A549 (cell line): Measurements from ENCODE around the gene TMEM244.

Experiments
- BCL3 ChIP-seq: fragments of >200 bp; sonication (Bioruptor Twin); formaldehyde crosslinking; IDR thresholded peaks from 3 replicates; pipeline ENCODE4 v1.6.1; 2016
- BHLHE40 ChIP-seq: IDR thresholded peaks from 2 replicates; pipeline ENCODE4 v1.6.1; 2012; ENCODE audit warnings: low read depth, low read length, inconsistent platforms
- CHD2 ChIP-seq: fragments of 150-350 bp; IDR thresholded peaks from 2 replicates; pipeline ENCODE4 v1.6.1; 2014; ENCODE audit warnings: low read length; ENCODE audit not compliant: partially characterized antibody
- CTCF ChIP-seq: fragments of >200 bp; sonication (Bioruptor Twin); formaldehyde crosslinking; IDR thresholded peaks from 3 replicates; pipeline ENCODE4 v1.5.1; 2016
- EP300 ChIP-seq, 2 experiments: fragments of >200 bp; sonication (Bioruptor Twin); formaldehyde crosslinking; IDR thresholded peaks; 2 replicates in 1 of 2; 3 replicates in 1 of 2; pipeline ENCODE4 v1.6.1; 2016 to 2017
- HEYL ChIP-seq: fragments of 250-450 bp; sonication (Bioruptor Pico); IDR thresholded peaks from 2 replicates; pipeline ENCODE4 v1.8.0; 2021; ENCODE audit warnings: mild to moderate bottlenecking, moderate library complexity
- KDM5A ChIP-seq: fragments of 200-600 bp; sonication (generic); IDR thresholded peaks from 2 replicates; pipeline ENCODE4 v1.6.1; 2016; ENCODE audit warnings: antibody characterized with exemption, mild to moderate bottlenecking
- MAZ ChIP-seq: fragments of 150-350 bp; IDR thresholded peaks from 2 replicates; pipeline ENCODE4 v1.6.1; 2014; ENCODE audit warnings: antibody characterized with exemption, low read depth, low read length, borderline replicate concordance
- POLR2A ChIP-seq: IDR thresholded peaks from 2 replicates; pipeline ENCODE4 v1.6.1; 2012; ENCODE audit warnings: mild to moderate bottlenecking, low read length
- RCOR1 ChIP-seq: fragments of 150-350 bp; IDR thresholded peaks from 2 replicates; pipeline ENCODE4 v1.6.1; 2014; ENCODE audit warnings: antibody characterized with exemption, low read length, low read depth
- RNF2 ChIP-seq: fragments of 200-600 bp; sonication (generic); IDR thresholded peaks from 2 replicates; pipeline ENCODE4 v1.6.1; 2016; ENCODE audit warnings: low read depth, mild to moderate bottlenecking, antibody characterized with exemption, moderate library complexity, borderline replicate concordance
- ZC3H11A ChIP-seq: fragments of 450-650 bp; IDR thresholded peaks from 2 replicates; pipeline ENCODE4 v1.6.1; 2014; ENCODE audit warnings: antibody characterized with exemption, mild to moderate bottlenecking

- TF ChIP-seq MAZ (no peak), BCL3 (no peak), EP300 (IDR thresholded peaks at IDR 0.05) (no peak), POLR2A (no peak), CTCF (no peak), RCOR1 (no peak), BHLHE40 (no peak), CHD2 (no peak), HEYL (CRISPR knock-in tag) (no peak), KDM5A (no peak), RNF2 (no peak), ZC3H11A (no peak)
Observed at GRCh38 chr6:129849456-129849855, 11.7 kb downstream of the TMEM244 start.
